ENCODE measurements around the gene DHX16. TPM values are rescaled to one million over a fixed set of nuclear protein-coding genes. Genes with fewer than 3 reads are reported as not detected.
A peak's percentile ranks its signal among the peaks of the same experiment; 100 is the strongest.

Gene DHX16
- total RNA-seq, 2 donors from 2014 or later = 13.7 to 23.6 TPM

DNA sequence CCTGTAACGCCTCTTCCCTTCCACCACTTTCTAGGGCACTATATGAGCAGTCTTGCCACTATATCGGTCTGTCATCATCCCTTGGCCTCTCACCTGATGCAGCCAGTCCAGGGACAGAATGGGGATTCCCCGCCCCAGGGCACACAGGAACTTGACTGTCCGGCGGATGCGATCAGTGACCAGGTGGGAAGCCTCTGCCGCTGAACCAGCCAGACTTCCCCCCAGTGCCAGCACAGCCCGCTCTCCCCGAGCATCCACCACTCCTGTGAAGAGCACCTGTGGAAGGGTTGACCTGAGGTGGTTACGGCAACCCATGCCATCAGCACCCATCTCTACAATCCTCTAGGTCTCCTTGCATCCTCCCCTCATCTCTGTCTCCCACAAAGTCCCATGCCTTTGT lies 30.2 kb upstream of the DHX16 start:
- Histone ChIP-seq H3K4me1 (peaks cover 0 to 15% of the 10 kb centered on the region in 2 donors), H3K27ac (no peak overlapping the region), H3K9me3 (no peaks in the 10 kb centered on the region), H3K4me3 (no peak overlapping the region), H3K36me3 (peaks cover 20% of the 10 kb centered on the region), H3K27me3 (no peaks in the 10 kb centered on the region)
- TF ChIP-seq, protein P1, sequence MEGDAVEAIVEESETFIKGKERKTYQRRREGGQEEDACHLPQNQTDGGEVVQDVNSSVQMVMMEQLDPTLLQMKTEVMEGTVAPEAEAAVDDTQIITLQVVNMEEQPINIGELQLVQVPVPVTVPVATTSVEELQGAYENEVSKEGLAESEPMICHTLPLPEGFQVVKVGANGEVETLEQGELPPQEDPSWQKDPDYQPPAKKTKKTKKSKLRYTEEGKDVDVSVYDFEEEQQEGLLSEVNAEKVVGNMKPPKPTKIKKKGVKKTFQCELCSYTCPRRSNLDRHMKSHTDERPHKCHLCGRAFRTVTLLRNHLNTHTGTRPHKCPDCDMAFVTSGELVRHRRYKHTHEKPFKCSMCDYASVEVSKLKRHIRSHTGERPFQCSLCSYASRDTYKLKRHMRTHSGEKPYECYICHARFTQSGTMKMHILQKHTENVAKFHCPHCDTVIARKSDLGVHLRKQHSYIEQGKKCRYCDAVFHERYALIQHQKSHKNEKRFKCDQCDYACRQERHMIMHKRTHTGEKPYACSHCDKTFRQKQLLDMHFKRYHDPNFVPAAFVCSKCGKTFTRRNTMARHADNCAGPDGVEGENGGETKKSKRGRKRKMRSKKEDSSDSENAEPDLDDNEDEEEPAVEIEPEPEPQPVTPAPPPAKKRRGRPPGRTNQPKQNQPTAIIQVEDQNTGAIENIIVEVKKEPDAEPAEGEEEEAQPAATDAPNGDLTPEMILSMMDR (IDR thresholded peaks at IDR 0.05) = no peak
- DNase-seq (ENCODE audit: low spot score) = no peak

DNA sequence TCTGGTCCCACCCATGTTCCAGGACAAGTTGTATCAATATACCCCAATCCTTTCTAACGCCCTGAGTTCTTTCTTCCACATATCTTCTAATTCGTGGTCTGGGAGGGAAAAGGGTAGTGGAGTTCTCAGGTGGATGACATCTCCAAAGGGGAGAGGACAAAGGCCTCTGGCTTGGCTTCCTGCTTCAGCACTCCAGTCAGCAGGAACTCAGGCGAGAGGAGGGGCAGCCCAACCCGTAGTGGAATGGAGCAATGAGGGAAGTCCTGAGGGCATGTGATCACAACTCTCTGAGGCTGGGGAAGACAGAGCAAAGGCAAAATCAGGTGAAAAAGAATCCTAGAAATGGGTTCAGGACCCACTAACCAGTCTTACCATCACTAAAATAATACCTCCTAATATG lies 27.5 kb upstream of the DHX16 start:
- Histone ChIP-seq H3K4me3 (no peak overlapping the region), H3K27me3 (no peaks in the 10 kb centered on the region), H3K9me3 (no peaks in the 10 kb centered on the region), H3K36me3 (peaks cover 12% of the 10 kb centered on the region), H3K4me1 (peaks cover 0 to 8% of the 10 kb centered on the region in 2 donors), H3K27ac (peak overlapping the region; percentile 51 to 73)
- TF ChIP-seq, protein P1 (IDR thresholded peaks at IDR 0.05) = no peak
- no peak for DNase-seq (ENCODE audit: low spot score)

DNA sequence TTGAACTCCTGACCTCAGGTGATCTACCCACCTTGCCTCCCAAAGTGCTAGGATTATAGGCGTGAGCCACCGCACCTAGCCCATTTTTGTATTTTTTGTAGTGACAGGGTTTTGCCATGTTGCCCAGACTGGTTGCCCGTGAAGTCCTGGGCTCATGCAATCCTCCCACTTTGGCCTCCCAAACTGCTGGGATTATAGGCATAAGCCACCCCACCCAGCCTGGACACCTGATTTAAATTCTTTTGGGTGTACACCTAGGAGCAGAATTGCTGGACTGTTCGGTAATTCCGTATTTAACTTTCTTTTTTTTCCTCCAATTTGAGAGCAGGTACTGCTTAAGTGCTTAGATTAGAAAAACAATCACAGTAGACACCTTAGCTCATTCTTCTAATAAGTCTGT lies 23.6 kb upstream of the DHX16 start:
- Histone ChIP-seq H3K4me1 (peaks cover 0 to 8% of the 10 kb centered on the region in 2 donors), H3K4me3 (no peak overlapping the region), H3K27me3 (no peaks in the 10 kb centered on the region), H3K36me3 (no peaks in the 10 kb centered on the region), H3K27ac (no peak overlapping the region), H3K9me3 (no peaks in the 10 kb centered on the region)
- no peak for DNase-seq (ENCODE audit: low spot score)
- TF ChIP-seq, protein P1 (IDR thresholded peaks at IDR 0.05) = no peak

DNA sequence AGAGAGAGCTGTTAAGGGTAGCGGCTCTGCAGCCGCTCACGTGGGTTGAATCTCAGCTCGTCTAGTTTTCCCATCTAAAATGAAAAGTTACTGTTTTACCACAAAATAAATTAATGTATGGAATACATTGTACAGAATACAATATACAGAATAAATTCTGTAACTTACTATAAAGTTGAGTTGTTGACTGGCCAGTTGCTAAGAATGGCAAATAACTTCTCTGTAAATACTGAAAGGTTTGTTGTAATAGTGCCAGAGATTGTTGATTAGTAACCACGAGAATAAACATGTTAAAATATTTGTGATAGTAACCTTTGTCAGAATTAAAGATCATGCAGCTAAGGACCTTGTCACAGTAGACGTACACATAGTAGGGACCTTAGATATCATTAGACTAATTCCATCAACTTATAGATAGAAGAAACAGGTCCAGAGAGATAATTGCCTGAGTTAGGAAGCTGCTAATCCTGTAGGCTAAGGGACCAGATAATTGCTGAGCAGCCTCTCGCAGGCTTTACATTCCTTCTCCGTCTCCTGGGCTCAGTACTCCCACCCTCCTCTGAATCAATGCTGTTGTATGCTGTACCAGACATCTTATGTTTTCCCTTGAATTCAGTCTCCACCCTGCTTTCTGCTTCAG lies 18.5 kb upstream of the DHX16 start:
- Histone ChIP-seq H3K27me3 (no peaks in the 10 kb centered on the region), H3K4me3 (peak overlapping the region; percentile 60 to 67), H3K36me3 (no peaks in the 10 kb centered on the region), H3K4me1 (peaks cover 0 to 38% of the 10 kb centered on the region in 2 donors), H3K27ac (peak overlapping the region; percentile 86 to 90), H3K9me3 (no peaks in the 10 kb centered on the region)
- no peak for DNase-seq (ENCODE audit: low spot score)
- TF ChIP-seq, protein P1 (IDR thresholded peaks at IDR 0.05) = no peak

DNA sequence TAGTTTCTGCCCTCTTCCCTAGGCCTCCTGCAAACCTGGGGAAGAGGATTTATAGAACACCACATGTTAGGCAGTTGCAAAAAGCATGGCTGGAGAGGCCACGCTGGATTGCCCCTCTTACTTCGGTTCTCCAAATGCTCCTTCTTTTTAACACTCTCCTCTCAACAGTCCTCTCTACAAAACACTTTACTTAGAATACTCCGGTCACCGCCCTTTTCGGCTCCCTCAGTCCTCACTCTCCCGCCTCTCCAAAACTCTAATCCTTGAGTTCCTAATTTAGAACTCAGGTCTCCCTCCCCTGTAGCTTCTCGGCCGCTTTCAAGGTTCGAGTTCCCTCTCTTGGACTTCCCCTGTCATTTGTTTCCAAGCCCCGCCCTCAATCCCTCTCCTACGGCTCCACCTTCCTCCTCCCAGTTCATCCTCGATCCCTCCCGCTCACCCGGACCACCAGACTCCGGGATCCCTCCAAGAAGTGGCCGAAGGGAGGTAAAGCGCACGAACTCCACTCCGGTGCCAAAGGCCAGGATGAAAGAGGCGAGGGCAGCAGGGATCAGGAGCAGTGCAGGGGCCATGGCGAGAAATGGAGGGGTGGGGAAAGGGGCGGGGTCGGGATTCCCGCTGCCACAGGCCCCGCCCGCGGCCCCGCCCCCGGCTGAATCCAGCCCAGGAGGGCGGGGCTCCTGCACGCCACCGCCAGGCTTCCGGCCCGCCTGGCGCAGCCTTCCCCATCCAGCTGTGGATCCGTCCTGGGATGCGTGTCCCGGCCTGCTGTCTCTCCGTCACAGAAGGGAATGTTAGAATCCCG lies 17.8 kb upstream of the DHX16 start, which contains the start of gene NRM:
TSS of gene NRM (minus strand) at position 582 of the 805 bp plus-strand sequence. CDS start at position 572, 10 bp downstream.
- TF ChIP-seq, protein P1 (IDR thresholded peaks at IDR 0.05) = no peak
- no peaks in the 10 kb centered on the region for H3K36me3 ChIP-seq
- peak within 1 kb of the TSS; percentile 86 to 90 for H3K27ac ChIP-seq
- DNase-seq (ENCODE audit: low spot score) = peak; percentile 89
- H3K9me3 ChIP-seq = no peaks in the 10 kb centered on the region
- peaks cover 0 to 45% of the 10 kb centered on the region in 2 donors for H3K4me1 ChIP-seq
- peak within 1 kb of the TSS; percentile 60 to 67 for H3K4me3 ChIP-seq
- H3K27me3 ChIP-seq = no peaks in the 10 kb centered on the region
